Dedifferentiated amniotic fluid mesenchymal stem cell (primary cell): ENCODE measurements around the gene TXLNB.
A peak's percentile ranks its signal among the peaks of the same experiment; 100 is the strongest.

Source experiments
- DNase-seq: peaks from one replicate; pipeline ENCODE4 v3.0.0-alpha.2; 2016; ENCODE audit errors: extremely low spot score

TXLNB gene

GRCh38 chr6:139271056-139271455 is 20.7 kb downstream of the TXLNB start:
- DNase-seq = no peak

GRCh38 chr6:139270249-139270648 is 21.5 kb downstream of the TXLNB start:
- DNase-seq = no peak

- no peak for DNase-seq
Observed at GRCh38 chr6:139265512-139266190, 26.1 kb downstream of the TXLNB start.

GRCh38 chr6:139262519-139263300 is 29.1 kb downstream of the TXLNB start:
- no peak for DNase-seq

- no peak for DNase-seq
Observed at GRCh38 chr6:139257821-139258398, 33.9 kb downstream of the TXLNB start.

- no peak for DNase-seq
Observed at GRCh38 chr6:139257291-139257690, 34.5 kb downstream of the TXLNB start.

- DNase-seq = no peak
Observed at GRCh38 chr6:139256087-139256486, 35.7 kb downstream of the TXLNB start.

GRCh38 chr6:139254196-139254595 is 37.6 kb downstream of the TXLNB start:
- no peak for DNase-seq

GRCh38 chr6:139253656-139254055 is 38.1 kb downstream of the TXLNB start:
- DNase-seq = no peak

GRCh38 chr6:139251691-139252390 is 40.0 kb downstream of the TXLNB start:
- no peak for DNase-seq

- no peak for DNase-seq
Observed at GRCh38 chr6:139251045-139251690, 40.6 kb downstream of the TXLNB start.

- DNase-seq = no peak
Observed at GRCh38 chr6:139250296-139251044, 41.3 kb downstream of the TXLNB start.

- DNase-seq = no peak
Observed at GRCh38 chr6:139249395-139249794, 42.4 kb downstream of the TXLNB start.

- DNase-seq = no peak
Observed at GRCh38 chr6:139248911-139249310, 42.9 kb downstream of the TXLNB start.

- DNase-seq = no peak
Observed at GRCh38 chr6:139247618-139248017, 44.2 kb downstream of the TXLNB start.

GRCh38 chr6:139243536-139243935 is 48.3 kb downstream of the TXLNB start:
- no peak for DNase-seq

GRCh38 chr6:139242457-139243240 is 49.1 kb downstream of the TXLNB start:
- no peak for DNase-seq

- DNase-seq = peak; percentile 80
Observed at GRCh38 chr6:139240161-139241010, 51.4 kb downstream of the TXLNB start.

GRCh38 chr6:139239064-139239463 is 52.7 kb downstream of the TXLNB start:
- DNase-seq = no peak
